Colonic mucosa (tissue), 4 donors: ENCODE results near the gene UBE3B. TPM values are rescaled to one million over a fixed set of nuclear protein-coding genes. Genes with fewer than 3 reads are reported as not detected.
A peak's percentile ranks its signal among the peaks of the same experiment; 100 is the strongest.

ENCODE experiments used
- DNase-seq: peaks from one replicate; pipeline ENCODE4 v3.0.0-alpha.2; 2020
- H3K27ac ChIP-seq: fragments of 200-600 bp; one replicate; pipeline ENCODE4 v1.8.0; 2021
- H3K27me3 ChIP-seq: fragments of 200-600 bp; one replicate; pipeline ENCODE4 v1.8.0; 2021
- H3K36me3 ChIP-seq: fragments of 200-600 bp; one replicate; pipeline ENCODE4 v1.8.0; 2021
- H3K4me1 ChIP-seq: fragments of 200-600 bp; one replicate; pipeline ENCODE4 v1.8.0; 2021; ENCODE audit warnings: mild to moderate bottlenecking
- H3K4me3 ChIP-seq: fragments of 200-600 bp; one replicate; pipeline ENCODE4 v1.8.0; 2021
- H3K9ac ChIP-seq, 2 donors: one replicate each; pipeline ENCODE4 v1.7.0; 2013; ENCODE audit warnings: control low read depth in 2 of 2, low read depth in 2 of 2, low read length in 2 of 2
- H3K9me3 ChIP-seq: fragments of 200-600 bp; one replicate; pipeline ENCODE4 v1.8.0; 2021
- CTCF ChIP-seq: fragments of 200-600 bp; IDR thresholded peaks from one replicate; pipeline ENCODE4 v1.8.0; 2022; ENCODE audit warnings: antibody characterized with exemption, mild to moderate bottlenecking
- intact Hi-C: fragments of 100-400 bp; cut with DNase I; formaldehyde crosslinking; loops from one replicate; pipeline ENCODE4 v1.14.1; 2022
- total RNA-seq, 2 donors: library from RNA; stranded (reverse); fragmentation: NEBNext Ultra II Directional in 1 of 2; extraction: Animal tissue kit (Norgen Biotek cat#: 25700) in 1 of 2; gene quantifications; one replicate each; pipeline ENCODE4 v1.2.1, GENCODE V29; 2021
- donor health status: healthy.
- donor health status: DM: no; HTN: no; CAD: no.
- donor health status: DM: no; HTN: no; CAD: no.

The UBE3B gene
- total RNA-seq, 2 donors from 2014 or later = 44.6 to 52.0 TPM

GRCh38 chr12:109450980-109451379, 26.5 kb upstream of the UBE3B start:
- Histone ChIP-seq H3K4me3 (no peak overlapping the region), H3K27me3 (no peaks in the 10 kb centered on the region), H3K27ac (peak overlapping the region; percentile 81), H3K36me3 (peaks cover 31% of the 10 kb centered on the region), H3K9ac (no peak overlapping the region), H3K4me1 (peaks cover 35% of the 10 kb centered on the region), H3K9me3 (no peaks in the 10 kb centered on the region)
- intact Hi-C loops = no loop called here
- no peak for TF ChIP-seq CTCF
- DNase-seq = no peak

GRCh38 chr12:109451400-109451799, 26.0 kb upstream of the UBE3B start:
- Histone ChIP-seq H3K9ac (no peak overlapping the region), H3K9me3 (no peaks in the 10 kb centered on the region), H3K36me3 (peaks cover 35% of the 10 kb centered on the region), H3K4me1 (peaks cover 34% of the 10 kb centered on the region), H3K4me3 (no peak overlapping the region), H3K27me3 (no peaks in the 10 kb centered on the region), H3K27ac (no peak overlapping the region)
- intact Hi-C loops = no loop called here
- DNase-seq = no peak
- TF ChIP-seq CTCF = no peak

- no peak overlapping the region for H3K27ac ChIP-seq
- H3K9me3 ChIP-seq = no peaks in the 10 kb centered on the region
- no peak overlapping the region for H3K9ac ChIP-seq
- peaks cover 23% of the 10 kb centered on the region for H3K4me1 ChIP-seq
- no peak for TF ChIP-seq CTCF
- H3K27me3 ChIP-seq = no peaks in the 10 kb centered on the region
- DNase-seq = no peak
- H3K4me3 ChIP-seq = no peak overlapping the region
- intact Hi-C loops = no loop called here
- H3K36me3 ChIP-seq = peaks cover 44% of the 10 kb centered on the region
Observed at GRCh38 chr12:109452489-109452888, 24.9 kb upstream of the UBE3B start.

- no peak overlapping the region for H3K27ac ChIP-seq
- no peak overlapping the region for H3K4me3 ChIP-seq
- no peak for DNase-seq
- no peaks in the 10 kb centered on the region for H3K9me3 ChIP-seq
- H3K9ac ChIP-seq = no peak overlapping the region
- no peak for TF ChIP-seq CTCF
- intact Hi-C loops = no loop called here
- H3K4me1 ChIP-seq = peaks cover 10% of the 10 kb centered on the region
- H3K27me3 ChIP-seq = no peaks in the 10 kb centered on the region
- H3K36me3 ChIP-seq = peaks cover 44% of the 10 kb centered on the region
Observed at GRCh38 chr12:109455706-109456105, 21.7 kb upstream of the UBE3B start.

- no peak for TF ChIP-seq CTCF
- intact Hi-C loops = no loop called here
- H3K9me3 ChIP-seq = no peaks in the 10 kb centered on the region
- peak overlapping the region; percentile 64 for H3K27ac ChIP-seq
- no peak for DNase-seq
- H3K27me3 ChIP-seq = no peaks in the 10 kb centered on the region
- H3K9ac ChIP-seq = no peak overlapping the region
- no peak overlapping the region for H3K4me3 ChIP-seq
- H3K4me1 ChIP-seq = peaks cover 21% of the 10 kb centered on the region
- peaks cover 37% of the 10 kb centered on the region for H3K36me3 ChIP-seq
Observed at GRCh38 chr12:109458086-109458485, 19.3 kb upstream of the UBE3B start.

- H3K9ac ChIP-seq = peak overlapping the region; percentile 2 to 17
- TF ChIP-seq CTCF = no peak
- DNase-seq = no peak
- no peak overlapping the region for H3K4me3 ChIP-seq
- H3K9me3 ChIP-seq = no peaks in the 10 kb centered on the region
- peaks cover 33% of the 10 kb centered on the region for H3K36me3 ChIP-seq
- peak overlapping the region; percentile 64 for H3K27ac ChIP-seq
- intact Hi-C loops = no loop called here
- H3K27me3 ChIP-seq = no peaks in the 10 kb centered on the region
- H3K4me1 ChIP-seq = peaks cover 21% of the 10 kb centered on the region
Observed at GRCh38 chr12:109458771-109459208, 18.6 kb upstream of the UBE3B start.
